ENCODE data around the gene AFF1.

GRCh38 chr4:86948276-86948675, 13.5 kb downstream of the AFF1 start:
- TF ChIP-seq POLR2AphosphoS5 (IDR thresholded peaks at IDR 0.05; ENCODE audit: low read depth, low read length): no peak
- no peak for TF ChIP-seq REST (IDR thresholded peaks at IDR 0.05; ENCODE audit: insufficient read depth in 1 of 2, low read depth in 2 of 2, low read length in 2 of 2)
- TF ChIP-seq TAF1 (IDR thresholded peaks at IDR 0.05; ENCODE audit: borderline replicate concordance, insufficient read depth, low read length): no peak
- TF ChIP-seq SIN3A (IDR thresholded peaks at IDR 0.05; ENCODE audit: borderline replicate concordance, insufficient read depth, low read length): no peak

Data from PFSK-1 (cell line).